HG02588 (cell line): ENCODE data around the gene RNF41.

Source experiments
- ATAC-seq: cut with Tn5 transposase; IDR thresholded peaks from one replicate; pipeline ENCODE4 v1.9.1; 2021; ENCODE audit warnings: mild to moderate bottlenecking, moderate library complexity; ENCODE audit not compliant: unreplicated experiment

RNF41 gene

DNA sequence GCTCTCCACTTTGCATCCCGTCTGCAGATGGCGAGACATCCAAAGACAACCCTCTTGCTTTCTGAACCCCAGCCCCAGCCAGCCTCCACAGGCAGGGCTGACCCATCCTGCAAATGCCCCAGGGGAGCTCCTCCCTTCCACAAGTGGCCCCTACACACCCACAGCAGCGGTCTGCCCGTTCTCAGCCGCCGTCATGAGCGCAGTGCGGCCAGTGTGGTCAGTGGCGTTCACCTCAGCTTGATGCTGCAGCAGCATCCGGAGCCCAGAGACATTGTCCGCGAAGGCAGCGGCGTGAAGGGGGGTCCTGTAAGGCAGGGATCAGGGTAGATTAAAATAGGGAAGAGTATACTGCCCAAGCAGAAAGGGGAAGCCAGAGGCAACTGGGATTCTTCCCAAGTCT is 22.8 kb upstream of the RNF41 start:
- no peak for ATAC-seq

DNA sequence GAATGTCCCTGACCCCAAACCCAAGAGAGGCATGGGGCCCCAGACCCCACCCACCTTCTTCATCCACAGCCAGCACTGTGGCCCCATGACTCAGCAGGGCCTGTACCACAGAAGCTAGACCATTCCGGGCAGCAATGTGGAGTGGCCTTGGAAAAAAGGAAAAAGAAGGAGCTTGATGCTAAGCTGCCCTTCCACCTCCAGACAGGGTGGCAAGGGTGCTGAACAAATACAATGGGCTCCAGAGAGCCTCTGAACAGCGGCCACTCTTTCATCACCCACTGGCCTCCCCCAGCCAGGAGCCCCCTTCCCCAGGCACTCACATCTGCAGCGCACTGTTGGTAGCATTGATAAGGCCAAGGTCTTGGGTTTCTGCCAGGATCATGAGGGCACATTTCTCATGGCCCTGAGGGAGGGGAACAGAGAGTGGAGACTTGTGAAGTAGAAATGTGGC is 22.0 kb upstream of the RNF41 start:
- ATAC-seq = no peak

DNA sequence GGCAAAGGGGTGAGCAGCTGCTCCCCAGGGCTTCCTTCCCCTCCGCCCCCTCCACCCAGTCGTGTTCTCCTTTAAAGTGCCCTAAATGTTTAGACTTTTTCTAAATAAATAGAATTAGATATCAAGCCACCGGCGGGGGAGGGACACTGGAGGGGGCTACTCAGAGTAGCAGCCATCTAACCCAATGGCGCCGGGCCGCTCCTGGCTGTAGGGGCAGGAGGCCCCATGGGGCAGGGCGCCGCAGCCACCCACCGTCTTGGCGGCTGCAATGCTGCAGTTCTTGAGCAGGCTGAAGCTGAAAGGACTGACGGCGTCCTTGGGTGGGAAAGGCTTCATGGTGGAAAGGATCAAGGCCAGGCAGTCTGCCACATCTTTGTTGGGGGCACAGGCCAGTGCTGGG is 21.3 kb upstream of the RNF41 start:
- ATAC-seq = no peak

DNA sequence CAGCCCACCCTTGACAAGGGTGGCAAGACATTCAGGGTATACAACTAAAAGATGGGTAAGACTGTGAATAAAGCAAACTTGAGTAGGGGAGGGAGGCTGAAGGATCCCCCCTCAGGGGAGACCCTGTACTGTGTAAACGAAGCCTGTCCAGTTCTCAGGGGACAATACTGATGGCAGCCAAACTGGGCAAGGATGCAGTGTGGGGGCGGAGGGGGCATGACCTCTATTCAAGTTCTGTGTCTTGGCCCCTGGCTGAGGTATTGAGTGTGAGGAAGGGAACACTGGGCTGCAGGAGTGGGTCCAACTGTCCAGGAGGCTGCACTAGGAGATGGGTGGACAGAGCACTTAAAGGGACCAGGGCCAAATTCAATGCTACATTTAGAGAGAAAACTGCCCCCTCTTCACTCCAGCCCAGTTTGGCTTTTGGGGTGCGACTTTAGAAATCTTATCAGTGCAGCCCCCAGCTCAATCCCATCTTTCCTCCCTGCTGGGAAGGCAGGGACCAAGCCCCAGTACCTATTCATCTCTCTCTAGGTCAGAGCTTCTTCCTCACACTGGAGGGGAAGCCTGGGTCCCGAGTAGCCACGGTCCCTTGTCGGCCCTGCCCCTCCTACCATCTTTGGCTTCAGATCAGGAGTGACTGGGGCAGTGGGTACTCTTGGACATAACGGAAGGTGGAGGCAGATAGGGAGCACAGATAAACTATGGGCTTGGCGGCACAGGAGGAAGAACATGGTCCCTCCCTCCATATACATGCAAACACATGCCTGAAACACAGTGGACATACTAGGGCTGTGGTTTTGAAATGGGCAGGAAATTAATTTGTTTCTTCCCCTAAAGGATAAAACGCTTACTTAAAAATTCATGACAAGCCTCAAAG is 19.9 kb upstream of the RNF41 start:
- ATAC-seq = no peak

DNA sequence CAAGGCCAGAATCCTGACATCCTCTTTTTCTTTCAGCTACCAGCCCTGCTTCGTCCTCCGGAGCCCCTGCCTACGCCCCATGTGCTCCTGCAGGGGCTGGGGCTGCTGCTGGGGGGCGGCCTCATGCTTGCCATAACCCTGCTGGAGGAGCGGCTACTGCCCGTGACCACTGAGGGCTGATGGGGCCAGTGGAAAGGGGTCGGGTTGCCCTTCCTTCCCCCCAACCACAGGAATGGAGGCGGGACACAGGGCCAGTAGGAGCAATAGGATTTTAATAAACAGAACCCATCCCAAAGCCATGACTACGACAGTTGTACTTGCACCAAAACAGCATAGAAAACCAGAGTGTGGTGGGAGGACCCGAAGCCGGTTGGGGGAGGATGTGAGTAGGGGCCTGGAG is 15.8 kb upstream of the RNF41 start:
- ATAC-seq = no peak

DNA sequence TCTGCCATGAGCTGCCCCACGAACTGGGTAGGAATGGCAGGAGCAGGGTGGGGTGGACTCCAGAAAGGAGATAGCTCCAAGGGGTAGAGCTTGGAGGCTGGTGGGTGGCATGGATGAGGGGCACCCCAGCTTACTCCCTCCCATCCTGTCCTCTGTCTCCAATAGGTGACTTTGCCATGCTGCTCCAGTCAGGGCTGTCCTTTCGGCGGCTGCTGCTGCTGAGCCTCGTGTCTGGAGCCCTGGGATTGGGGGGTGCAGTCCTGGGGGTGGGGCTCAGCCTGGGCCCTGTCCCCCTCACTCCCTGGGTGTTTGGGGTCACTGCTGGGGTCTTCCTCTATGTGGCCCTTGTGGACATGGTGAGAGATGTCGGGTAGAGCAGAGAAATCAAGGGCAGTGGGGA is 15.3 kb upstream of the RNF41 start:
- no peak for ATAC-seq

DNA sequence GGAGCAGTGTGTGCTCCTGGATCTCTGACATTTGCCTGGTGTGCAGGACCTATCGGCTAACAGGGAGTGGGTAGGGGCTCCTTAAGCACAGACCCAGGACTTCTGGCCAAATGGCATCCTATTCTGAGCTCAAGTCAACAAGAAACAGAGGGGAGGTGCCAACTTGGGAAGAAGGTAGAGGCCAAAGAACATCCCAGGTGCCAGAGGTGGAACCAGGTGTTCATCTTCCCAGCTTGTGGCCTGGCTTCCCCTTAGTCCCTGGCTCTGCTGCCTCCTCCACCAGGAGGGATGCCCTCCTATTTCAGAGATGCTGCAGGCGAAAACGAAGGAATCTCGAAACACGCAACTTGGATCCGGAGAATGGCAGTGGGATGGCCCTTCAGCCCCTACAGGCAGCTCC is 14.4 kb upstream of the RNF41 start:
- no peak for ATAC-seq

DNA sequence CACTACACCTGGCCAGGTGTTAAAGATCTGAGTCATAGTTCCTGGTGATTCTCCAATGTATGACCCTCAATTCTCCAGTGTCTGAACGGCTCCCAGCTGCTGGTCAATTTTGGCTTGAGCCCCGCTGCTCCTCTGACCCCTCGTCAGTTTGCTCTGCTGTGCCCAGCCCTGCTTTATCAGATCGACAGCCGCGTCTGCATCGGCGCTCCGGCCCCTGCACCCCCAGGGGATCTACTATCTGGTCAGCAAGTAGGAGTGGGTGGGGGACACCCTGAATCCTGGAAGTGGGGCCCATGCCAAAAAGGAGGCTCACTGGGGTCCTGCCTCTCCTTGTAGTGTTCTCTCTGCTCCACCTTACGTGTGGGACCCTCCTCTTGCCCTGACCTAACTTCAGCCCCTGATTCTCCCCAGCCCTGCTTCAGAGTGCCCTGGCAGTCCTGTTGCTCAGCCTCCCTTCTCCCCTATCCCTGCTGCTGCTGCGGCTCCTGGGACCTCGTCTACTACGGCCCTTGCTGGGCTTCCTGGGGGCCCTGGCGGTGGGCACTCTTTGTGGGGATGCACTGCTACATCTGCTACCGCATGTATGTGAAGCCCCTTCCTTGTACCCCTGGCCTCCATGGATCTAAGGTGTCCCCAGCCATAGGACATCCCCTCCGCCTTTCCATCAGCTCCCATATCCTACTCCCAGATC is 13.2 kb upstream of the RNF41 start:
- no peak for ATAC-seq

DNA sequence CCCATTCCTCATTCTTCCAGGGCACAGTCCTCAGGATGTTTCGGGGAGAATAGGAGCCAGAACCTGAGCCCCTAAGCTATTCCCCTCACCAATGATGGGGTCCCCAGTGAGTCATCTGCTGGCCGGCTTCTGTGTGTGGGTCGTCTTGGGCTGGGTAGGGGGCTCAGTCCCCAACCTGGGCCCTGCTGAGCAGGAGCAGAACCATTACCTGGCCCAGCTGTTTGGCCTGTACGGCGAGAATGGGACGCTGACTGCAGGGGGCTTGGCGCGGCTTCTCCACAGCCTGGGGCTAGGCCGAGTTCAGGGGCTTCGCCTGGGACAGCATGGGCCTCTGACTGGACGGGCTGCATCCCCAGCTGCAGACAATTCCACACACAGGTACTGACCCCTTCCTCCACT is 9.5 kb upstream of the RNF41 start:
- ATAC-seq = no peak

DNA sequence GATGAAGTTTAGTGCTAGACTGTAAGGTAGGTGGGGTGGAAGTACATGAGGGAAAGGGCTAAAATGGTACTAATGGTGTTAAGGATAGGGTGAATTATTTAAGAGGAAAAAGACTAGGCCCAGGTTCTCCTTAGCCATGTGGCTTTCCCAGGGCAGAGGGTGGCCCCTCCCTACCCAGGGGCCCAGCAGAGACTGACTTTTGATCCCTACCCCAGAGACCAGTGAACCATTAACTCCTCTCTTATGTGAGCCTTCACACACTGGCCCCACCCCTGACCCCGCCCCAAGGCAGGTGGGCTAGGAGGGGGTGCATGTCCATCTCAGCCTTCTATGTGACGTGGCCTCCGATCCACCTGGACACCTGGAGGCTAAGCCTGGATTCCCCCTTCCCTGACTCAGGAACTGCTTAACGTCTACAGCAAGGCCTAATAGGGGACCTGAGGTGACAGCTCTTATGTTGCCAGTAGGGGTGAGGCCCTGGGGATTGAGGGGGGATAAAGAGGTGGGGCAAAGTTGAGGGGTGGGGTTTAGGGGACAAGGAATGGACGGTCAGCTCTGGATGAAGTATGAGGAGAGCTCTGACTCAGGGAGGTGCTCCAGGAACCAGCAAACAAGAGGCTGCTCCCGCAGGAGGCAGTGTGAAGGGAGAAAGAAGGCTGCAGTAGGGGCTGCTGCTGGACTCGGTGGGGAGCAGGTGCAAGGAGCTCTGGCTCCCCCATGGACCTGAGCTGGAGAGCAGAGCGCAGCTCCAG is 8.9 kb upstream of the RNF41 start:
- no peak for ATAC-seq

DNA sequence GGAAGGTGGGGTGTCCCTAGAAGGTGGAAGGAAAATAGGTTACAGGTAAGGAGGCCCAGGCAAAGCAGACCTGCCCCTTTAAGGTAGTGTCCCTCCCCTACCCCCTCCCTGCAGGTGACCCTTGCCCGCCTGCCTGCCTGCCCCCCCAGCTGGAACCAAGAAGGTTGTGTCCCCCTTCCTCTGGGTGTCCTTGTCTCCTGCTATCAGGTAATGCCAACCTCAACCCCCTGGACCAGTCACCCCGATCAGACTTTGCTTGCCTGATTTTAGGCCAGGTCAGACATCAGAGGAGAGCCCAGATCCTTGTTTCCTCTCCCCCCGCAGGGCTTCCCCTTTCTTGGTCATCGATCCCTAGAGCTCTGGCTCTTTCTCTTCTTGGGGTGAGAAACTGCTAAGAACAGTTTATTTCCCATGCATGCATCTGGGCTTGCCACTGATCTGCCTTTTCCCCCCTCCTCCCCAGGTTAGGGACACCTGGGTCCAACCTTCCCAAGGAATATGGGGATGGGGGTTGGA is 8.3 kb upstream of the RNF41 start, which contains the start of gene SLC39A5:
Gene SLC39A5, plus strand, starts transcription at position 136 of the 516 bp plus-strand sequence. CDS start 1,224 bp downstream, outside the sequence.
- ATAC-seq = no peak

DNA sequence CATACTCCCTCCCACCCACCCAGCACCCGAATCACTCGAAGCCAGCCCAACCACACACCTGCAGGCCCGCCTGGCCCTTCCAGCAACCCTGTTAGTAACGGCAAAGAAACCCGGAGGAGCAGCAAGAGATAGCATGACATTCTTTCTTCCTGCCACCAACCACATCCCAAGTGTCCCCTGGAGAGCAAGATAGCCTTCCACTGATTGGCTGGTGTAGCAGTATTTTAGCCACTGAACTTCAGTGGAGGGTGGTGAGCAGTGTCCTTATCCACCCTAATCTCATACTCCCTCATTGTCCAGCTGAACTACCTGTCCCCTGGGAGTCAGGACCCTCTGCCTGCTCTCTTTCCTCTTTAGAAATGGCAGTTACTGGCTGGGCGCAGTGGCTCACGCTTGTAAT is 7.4 kb upstream of the RNF41 start:
- no peak for ATAC-seq

DNA sequence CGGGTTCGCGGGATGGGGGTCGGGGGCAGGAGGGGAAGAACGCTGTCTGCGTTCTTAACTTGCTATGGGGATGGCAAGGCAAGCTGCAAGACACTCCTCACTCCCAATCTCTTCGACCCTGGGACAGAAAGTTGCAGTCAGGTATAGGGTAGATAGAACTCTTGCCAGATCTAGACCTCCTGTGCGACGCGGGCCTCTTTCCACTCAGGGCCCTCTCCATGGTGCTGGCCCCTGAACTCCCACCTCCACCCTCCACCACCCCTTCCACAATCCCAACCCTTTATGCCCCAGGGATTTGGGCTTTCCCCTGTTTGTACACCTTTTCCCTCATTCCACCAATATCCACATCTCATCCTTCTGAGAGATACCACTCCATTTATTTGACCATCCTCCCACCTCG is 3.2 kb upstream of the RNF41 start:
- no peak for ATAC-seq

DNA sequence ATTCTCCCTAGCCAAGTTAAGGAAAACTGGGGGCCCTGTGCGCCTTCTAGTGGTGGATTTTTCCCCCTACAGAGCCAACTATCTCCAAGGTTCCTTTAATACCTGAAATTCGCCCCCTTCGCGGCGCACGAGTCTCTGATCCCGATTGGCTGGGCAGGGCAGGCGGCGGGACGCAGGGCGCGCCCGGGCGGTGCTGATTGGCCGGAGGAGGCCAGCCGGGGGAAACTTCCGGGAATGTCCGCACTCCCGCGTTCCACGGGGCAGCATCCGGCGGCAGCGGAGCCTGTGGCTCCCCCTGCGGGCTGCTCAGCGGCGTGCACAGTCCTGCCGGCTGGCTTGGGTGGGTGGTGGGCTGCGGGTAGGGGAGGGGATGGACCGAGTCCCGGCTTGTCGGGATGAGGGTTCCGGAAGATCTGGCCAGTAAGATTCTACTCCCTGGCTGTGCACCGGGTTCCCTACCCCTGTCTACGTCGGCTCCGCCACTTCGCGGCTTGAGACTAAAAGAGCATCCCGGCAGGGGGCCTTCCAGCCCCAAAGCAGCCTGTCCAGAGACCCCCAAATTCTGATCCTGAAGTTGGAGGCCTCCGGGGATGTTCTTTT is 2.5 kb upstream of the RNF41 start, which contains the start of gene NABP2:
Gene NABP2, plus strand, starts transcription at position 241 of the 600 bp plus-strand sequence. CDS start 515 bp downstream, outside the sequence.
- peak; percentile 75 for ATAC-seq

DNA sequence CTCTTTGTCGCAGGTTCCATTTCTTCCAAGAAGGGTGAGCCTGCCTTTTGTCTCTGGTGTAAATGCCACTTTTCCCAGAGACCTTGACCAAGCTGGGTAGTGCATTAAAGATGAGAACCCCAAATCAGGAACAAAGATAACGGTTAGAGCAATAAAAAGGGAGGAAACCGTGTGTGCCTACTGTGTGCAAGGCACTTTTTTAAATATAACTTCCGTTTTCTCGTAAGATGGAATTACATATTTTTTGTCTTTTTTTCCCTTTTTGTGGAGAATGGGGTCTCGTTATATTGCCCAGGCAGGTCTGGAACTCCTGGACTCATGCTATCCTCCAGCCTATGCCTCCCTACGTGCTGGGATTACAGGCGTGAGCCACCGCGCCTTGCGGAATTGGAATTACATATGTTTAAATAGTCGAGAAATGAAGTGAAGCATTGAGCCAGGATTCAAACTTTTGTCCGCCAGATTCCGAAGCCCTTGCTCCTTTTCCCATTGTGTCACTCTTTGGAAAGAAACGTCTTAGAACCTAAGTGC is 1.9 kb upstream of the RNF41 start:
- ATAC-seq = no peak

DNA sequence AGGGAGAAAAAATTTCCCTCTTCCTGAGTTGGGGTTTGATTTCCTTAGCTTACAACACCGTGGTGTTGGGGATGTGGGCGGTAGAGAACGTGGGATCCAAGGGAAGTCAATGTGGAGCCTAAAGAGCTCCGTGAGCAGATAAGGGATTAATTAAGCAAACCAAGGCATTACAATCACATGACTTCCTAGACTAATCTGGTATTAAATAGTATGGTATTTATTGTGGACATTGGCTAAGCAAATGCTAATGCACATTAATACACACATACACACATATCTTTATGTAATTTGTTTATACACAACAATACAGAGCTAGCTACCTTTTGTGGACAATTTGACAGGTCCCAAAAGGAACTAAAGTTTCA is 791 bp upstream of the RNF41 start:
- ATAC-seq = no peak

DNA sequence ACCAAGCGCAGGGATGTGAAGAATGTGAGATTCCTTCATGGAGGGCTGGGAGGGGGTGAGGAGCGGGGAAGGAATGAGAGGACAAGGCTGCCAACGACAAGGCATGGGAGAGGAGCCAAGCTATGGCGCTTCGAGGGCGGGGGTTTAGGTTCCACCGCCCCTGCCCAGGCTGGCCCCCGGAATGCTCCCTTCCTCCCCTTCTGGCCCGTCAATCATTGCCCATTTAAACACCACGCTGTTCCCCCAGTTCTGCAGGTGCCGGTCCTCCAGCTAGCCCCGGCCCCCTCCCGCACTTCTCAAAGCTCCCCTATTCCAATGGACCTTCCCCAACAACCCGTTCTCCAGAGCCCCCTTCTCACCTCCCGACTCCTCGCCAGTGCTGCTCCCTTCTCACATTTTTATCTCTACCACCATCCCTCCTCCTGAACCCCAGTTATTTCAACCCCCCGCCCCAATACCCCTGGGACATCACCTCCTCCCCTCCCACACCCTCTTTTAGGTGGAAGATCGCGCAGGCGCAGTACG is 428 bp downstream of the RNF41 start:
- no peak for ATAC-seq

DNA sequence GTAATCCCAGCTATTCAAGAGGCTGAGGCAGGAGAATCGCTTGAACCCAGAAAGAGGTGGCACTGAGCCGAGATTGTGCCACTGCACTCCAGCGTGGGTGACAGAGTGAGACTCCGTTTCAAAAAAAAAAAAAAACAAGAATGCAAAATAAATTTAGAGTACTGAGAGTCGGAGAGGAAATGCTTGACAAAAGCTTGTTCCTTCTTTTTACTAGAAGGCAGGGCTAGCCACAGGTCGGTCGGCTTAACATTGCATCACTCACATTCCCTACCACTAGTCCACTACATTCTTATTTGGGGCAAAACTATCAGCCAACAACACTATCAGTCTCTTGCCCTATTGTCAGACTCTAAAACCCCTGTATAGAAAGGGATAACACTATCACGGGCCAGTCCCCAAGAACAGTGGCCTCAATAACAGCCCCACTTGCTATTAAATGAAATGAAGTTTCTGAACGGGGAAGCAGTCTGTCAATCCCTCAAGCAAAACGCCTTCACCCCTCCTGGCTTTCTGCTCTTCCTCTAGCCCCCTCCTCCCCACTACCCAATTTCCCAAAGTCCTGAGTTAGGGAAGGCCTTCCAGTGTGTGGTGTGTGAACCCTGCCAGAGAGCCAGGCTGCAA is 1.0 kb downstream of the RNF41 start:
- ATAC-seq = no peak

DNA sequence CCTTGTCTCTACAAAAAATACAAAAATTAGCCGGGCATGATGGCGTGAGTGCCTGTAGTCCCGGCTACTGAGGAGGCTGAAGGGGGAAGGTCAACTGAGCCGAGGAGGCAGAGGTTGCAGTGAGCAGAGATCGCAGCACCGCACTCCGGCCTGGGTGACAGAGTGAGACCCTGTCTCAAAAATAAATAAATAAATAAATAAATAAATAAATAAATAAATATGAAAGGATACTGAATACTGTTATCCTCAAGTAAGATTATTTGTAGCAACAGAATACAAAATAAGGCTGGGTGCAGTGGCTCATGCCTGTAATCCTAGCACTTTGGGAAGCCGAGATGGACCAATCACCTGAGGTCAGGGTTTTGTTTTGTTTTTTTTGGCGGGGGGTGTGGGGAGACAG is 1.9 kb downstream of the RNF41 start:
- ATAC-seq = no peak

DNA sequence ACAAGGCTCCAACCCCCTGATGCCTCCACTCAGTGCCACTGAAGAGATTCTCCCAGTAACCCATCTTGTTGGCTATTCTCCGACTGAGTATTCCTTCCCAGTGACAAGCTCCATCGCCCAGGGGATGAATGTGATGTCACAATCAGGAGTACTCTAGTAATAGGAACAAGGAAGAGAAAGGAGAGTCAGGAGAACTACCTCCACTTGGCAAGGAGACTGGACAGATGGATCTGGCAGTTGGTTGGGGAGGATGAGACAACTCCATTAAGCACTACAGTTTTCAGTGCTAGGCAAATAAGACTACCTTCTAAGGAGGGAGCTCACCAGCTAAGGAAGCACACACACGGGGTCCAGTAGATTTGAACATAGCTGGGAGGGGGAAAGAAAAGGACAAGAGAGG is 5.3 kb downstream of the RNF41 start:
- ATAC-seq = no peak
